ENCODE measurements around the gene IRAK3. TPM values are rescaled to one million over a fixed set of nuclear protein-coding genes. Genes with fewer than 3 reads are reported as not detected.

The IRAK3 gene
- total RNA-seq, 1 experiment from 2014 or later: 2.4 TPM

GRCh38 chr12:66144791-66145754, 43.9 kb upstream of the IRAK3 start:
- intact Hi-C loops (cut with micrococcal nuclease; ENCODE audit: unreplicated experiment) (loop anchor here (5.0 to 10.0 kb wide), 2 partner anchors 260 to 547 kb away; no protein-coding TSS in a partner anchor), in situ Hi-C loops (cut with HindIII; ENCODE audit: low pct_unique_long_range_greater_than_20kb, low sequenced_read_pairs) (no loop called here)
- DNase-seq (ENCODE audit: low read depth, low spot score): peak; percentile 41
- peaks cover 17% of the 10 kb centered on the region for H3K36me3 ChIP-seq (ENCODE audit: control insufficient read depth, insufficient read depth, low read length)
- H3K4me3 ChIP-seq (ENCODE audit: low read depth in 2 of 2, low read length in 2 of 2): no peak overlapping the region
- peak overlapping the region; percentile 73 for H3K27ac ChIP-seq (ENCODE audit: low read length)
- no peaks in the 10 kb centered on the region for H3K27me3 ChIP-seq (ENCODE audit: control insufficient read depth, insufficient read depth, low read length)
- peak; percentile 73; the same call in 1 of the 2 replicates for ATAC-seq
- POLR2A ChIA-PET: no interaction called here
- peaks cover 3% of the 10 kb centered on the region; the same call in 1 of the 2 replicates for H3K4me1 ChIP-seq (ENCODE audit: control insufficient read depth, insufficient read depth, low read length)
- TF ChIP-seq SIN3A (IDR thresholded peaks at IDR 0.05; ENCODE audit: borderline replicate concordance, insufficient read depth, low read depth, low read length) (no peak), CTCF (IDR thresholded peaks at IDR 0.05) (peak; percentile 61; the same call in 1 of the 2 replicates)
- peaks cover 34% of the 10 kb centered on the region for H3K9me3 ChIP-seq (ENCODE audit: control insufficient read depth, insufficient read depth, low read depth, low read length)
- BruUV-seq (replicated peaks): no TSS peak
- CTCF ChIA-PET: interaction anchor here (0.6 to 1.4 kb wide), 3 partner anchors 14 to 206 kb away, joined by 4 to 7 read pairs (median 6); partner anchors contain the start of genes LLPH and TMBIM4

GRCh38 chr12:66149702-66150398, 39.2 kb upstream of the IRAK3 start:
- ChIA-PET POLR2A (interaction anchor here (0.6 kb wide), 2 partner anchors 10 to 31 kb away, joined by 3 to 5 read pairs; no protein-coding TSS in a partner anchor), CTCF (no interaction called here)
- no peak for TF ChIP-seq TCF7L2 (IDR thresholded peaks at IDR 0.05; ENCODE audit: low read depth, low read length)
- no peak; the same call in 1 of the 2 replicates for TF ChIP-seq CTCF (IDR thresholded peaks at IDR 0.05)
- TF ChIP-seq POLR2AphosphoS5 (IDR thresholded peaks at IDR 0.05; ENCODE audit: low read depth, low read length): no peak
- no peak for TF ChIP-seq REST (IDR thresholded peaks at IDR 0.05; ENCODE audit: insufficient read depth in 1 of 2, low read depth in 2 of 2, low read length in 1 of 2)
- TF ChIP-seq SIN3A (IDR thresholded peaks at IDR 0.05; ENCODE audit: borderline replicate concordance, insufficient read depth, low read depth, low read length): no peak
- no peak for DNase-seq (ENCODE audit: low read depth, low spot score)
- Histone ChIP-seq H3K27ac (ENCODE audit: low read length) (no peak overlapping the region), H3K36me3 (ENCODE audit: control insufficient read depth, insufficient read depth, low read length) (peaks cover 12% of the 10 kb centered on the region; the same call in 1 of the 2 replicates), H3K9me3 (ENCODE audit: control insufficient read depth, insufficient read depth, low read depth, low read length) (no peaks in the 10 kb centered on the region), H3K4me1 (ENCODE audit: control insufficient read depth, insufficient read depth, low read length) (peaks cover 3% of the 10 kb centered on the region), H3K4me3 (ENCODE audit: low read depth in 2 of 2, low read length in 2 of 2) (no peak overlapping the region), H3K27me3 (ENCODE audit: control insufficient read depth, insufficient read depth, low read length) (no peaks in the 10 kb centered on the region)
- in situ Hi-C loops (cut with HindIII; ENCODE audit: low pct_unique_long_range_greater_than_20kb, low sequenced_read_pairs): no loop called here
- no TSS peak for BruUV-seq (replicated peaks)
- intact Hi-C loops (cut with micrococcal nuclease; ENCODE audit: unreplicated experiment): loop anchor here (5.0 to 10.0 kb wide), 2 partner anchors 255 to 542 kb away; no protein-coding TSS in a partner anchor
- ATAC-seq: no peak
